RWPE1 (cell line): Measurements from ENCODE around the gene ALOX5.
A peak's percentile ranks its signal among the peaks of the same experiment; 100 is the strongest.

Experiments
- CTCF ChIA-PET: fragments of 350-600 bp; sonication (Branson Sonifier 250); formaldehyde crosslinking; extraction: SDS; loops from one replicate; lab custom pipeline; 2021; lab: Yijun Ruan, JAX
- POLR2A ChIA-PET: fragments of 400-600 bp; formaldehyde crosslinking; extraction: SDS; loops from one replicate; lab custom pipeline; 2020; ENCODE audit warnings: antibody characterized with exemption; ENCODE audit not compliant: low non-redundant PET; lab: Yijun Ruan, JAX
- DNase-seq: peaks from one replicate; pipeline ENCODE4 v3.0.0; 2012; ENCODE audit warnings: low spot score
- H3K27ac ChIP-seq: fragments of 450-650 bp; 2 replicates; pipeline ENCODE4 v1.5.1; 2017
- CTCF ChIP-seq: fragments of 450-650 bp; conservative IDR thresholded peaks from 2 replicates; pipeline ENCODE4 v1.5.1; 2017; ENCODE audit warnings: low read depth, mild to moderate bottlenecking

ALOX5 gene

GRCh38 chr10:45371560-45371959 lies 2.5 kb upstream of the ALOX5 start:
- no peak overlapping the region for H3K27ac ChIP-seq
- no peak for DNase-seq
- POLR2A ChIA-PET = no interaction called here

GRCh38 chr10:45372251-45372951 lies 1.6 kb upstream of the ALOX5 start:
- no peak for TF ChIP-seq CTCF
- H3K27ac ChIP-seq = no peak overlapping the region
- no peak for DNase-seq
- ChIA-PET POLR2A (no interaction called here), CTCF (no interaction called here)

More at GRCh38 chr10:45371560-45371959, 2.5 kb upstream of the ALOX5 start:
- CTCF ChIA-PET = no interaction called here
- TF ChIP-seq CTCF = no peak

GRCh38 chr10:45373003-45373575 lies 927 bp upstream of the ALOX5 start:
- no peak overlapping the region for H3K27ac ChIP-seq
- CTCF ChIA-PET = no interaction called here
- no peak for DNase-seq
- TF ChIP-seq CTCF = no peak
- POLR2A ChIA-PET = no interaction called here

- CTCF ChIA-PET = interaction anchor here (0.6 kb wide), 1 partner anchor 197 kb away, joined by 3 read pairs; no protein-coding TSS in a partner anchor
- POLR2A ChIA-PET = no interaction called here
- no peak overlapping the region for H3K27ac ChIP-seq
- peak; percentile 26 for DNase-seq
- TF ChIP-seq CTCF = no peak
Measured at GRCh38 chr10:45374350-45375052, 485 bp downstream of the ALOX5 start.

GRCh38 chr10:45375101-45375500 lies 1.1 kb downstream of the ALOX5 start:
- ChIA-PET POLR2A (no interaction called here), CTCF (interaction anchor here (0.6 kb wide), 1 partner anchor 198 kb away, joined by 3 read pairs; no protein-coding TSS in a partner anchor)

More at GRCh38 chr10:45375101-45375500, 1.1 kb downstream of the ALOX5 start:
- no peak for TF ChIP-seq CTCF
- H3K27ac ChIP-seq = no peak overlapping the region
- no peak for DNase-seq
